T-helper 22 cell (primary cell): Measurements from ENCODE around the gene CCDC9B.

Experiments
- DNase-seq: peaks from one replicate; pipeline ENCODE4 v3.0.0-alpha.2; 2020; ENCODE audit warnings: low read depth

The CCDC9B gene

DNA sequence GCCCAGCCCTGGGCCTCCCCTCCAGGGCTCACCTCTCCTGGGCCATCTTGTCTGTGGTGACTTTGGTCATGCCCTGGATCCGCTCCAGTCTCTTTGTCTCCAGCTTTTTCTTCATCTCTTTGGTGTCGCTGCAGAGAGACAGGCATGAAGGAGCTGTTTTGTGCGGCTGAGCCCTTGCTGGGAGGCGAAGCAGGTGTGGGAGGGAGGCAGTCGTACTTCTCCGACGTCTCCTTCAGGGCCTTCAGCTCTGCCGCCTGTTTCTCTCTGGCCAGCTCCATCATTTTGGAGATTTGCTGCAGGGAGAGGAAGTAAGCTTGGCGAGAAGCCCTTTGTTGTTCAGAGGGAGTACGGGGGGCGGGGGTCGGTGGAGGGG is 50.2 kb downstream of the CCDC9B start:
- no peak for DNase-seq

DNA sequence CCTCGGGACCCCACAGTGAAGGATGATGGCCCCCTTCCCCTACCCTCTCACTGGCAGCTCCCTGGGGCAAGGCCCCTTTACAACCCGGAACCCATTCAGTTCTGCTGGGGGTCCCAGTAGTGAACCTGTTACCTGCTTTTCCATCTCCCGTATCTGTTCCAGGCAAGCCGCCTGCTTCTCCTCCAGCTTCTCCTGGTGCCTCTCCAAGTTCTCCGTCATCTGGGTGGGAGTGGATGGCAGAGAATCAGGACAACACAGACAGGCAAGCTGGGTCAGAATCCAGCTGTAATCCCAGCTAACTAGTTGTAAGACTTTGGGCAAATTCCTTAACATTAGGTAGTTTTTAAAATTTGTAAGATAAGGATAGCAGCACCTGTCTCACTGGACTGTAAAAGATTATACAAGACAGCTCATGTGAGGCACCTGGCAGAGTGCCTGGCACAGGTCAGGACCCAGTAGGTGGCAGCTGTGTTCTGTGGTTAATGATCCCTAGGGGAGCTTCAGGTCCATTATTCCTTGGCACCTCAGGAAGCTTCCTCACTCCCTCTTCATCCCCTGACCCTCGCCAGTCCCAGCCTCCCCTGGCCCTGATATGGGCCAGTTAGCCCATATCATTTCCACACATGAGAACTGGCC is 51.5 kb downstream of the CCDC9B start:
- DNase-seq = no peak

DNA sequence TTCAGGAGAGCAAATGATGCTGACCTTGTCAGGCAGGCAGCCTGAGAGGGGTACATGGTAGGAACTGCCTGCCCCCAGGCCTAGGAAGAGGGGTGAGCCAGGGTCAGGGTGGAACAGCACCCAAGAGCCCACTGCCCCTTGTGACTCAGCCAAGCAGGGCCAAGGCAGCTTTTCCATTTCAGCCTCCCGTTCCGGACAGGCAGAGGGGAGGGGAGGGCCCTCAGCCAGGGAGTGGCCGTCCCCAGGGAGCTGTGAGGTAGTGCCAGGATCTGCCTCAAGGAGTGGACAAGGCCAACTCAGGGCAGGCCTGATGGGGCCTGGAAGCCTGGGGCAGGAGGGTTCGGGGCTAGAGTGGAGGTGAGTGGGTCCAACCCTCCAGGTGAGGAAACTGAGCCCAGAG is 52.8 kb downstream of the CCDC9B start:
- no peak for DNase-seq

DNA sequence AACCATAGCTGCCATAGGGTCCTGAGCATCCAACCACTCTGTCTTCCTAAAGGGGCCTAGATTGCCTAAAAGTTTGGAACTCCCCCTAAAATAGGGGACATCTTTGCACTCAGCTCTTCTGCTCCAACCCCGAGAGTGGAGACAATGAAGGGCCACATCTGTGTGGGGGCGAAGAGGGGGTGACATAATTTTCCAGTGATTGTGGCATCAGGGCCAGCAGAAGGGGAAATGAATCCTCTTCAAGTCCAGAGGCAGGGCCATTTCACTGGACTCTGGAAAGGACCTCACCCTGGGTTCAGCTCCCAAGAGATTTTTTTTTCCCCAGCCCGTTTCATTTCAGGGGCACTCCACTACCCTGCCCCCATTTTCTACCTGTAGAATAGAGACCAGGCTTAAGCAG is 53.2 kb downstream of the CCDC9B start:
- no peak for DNase-seq

DNA sequence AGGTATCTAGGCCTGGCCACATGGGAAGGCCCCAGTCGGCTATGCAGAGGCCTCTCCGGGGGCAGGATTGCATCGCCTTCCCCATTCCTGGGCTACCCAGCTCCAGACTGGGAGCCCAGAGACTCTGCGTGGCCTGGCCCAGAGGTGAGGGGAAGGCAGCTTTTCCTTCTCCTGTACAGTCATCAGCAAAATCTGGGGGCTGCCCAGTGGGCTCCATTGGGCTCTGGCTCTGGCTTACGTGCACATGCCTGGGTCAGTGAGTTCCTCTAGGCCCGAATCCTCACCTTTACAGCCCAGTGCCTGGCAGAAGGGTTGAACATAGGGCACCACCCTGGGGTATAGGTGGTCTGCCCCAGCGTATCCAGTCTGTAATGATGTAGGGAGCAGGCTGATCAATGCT is 53.9 kb downstream of the CCDC9B start:
- no peak for DNase-seq

DNA sequence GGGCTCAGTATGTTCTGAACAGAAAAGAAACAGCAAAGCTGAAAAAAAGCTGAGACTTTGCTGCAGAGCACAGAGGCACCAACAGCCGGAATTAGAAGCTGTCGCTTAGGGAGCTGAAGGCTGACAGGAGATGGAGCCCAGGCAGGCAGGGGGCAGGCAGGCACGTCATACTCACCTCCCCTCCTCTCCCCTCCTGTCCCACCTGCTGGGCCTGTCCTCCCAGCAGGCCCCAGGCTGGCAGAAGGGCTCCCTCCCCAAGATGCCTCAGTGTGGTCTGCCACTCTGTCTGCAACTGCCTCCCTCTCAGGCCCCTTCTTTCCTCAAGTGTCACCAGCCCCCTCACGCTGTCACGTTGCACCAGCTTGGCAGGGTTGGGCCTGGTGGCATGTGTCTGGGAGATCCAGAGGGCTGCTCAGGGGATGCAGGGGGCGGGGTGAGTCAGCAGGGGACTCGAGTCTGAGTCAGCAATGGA is 54.6 kb downstream of the CCDC9B start:
- no peak for DNase-seq

DNA sequence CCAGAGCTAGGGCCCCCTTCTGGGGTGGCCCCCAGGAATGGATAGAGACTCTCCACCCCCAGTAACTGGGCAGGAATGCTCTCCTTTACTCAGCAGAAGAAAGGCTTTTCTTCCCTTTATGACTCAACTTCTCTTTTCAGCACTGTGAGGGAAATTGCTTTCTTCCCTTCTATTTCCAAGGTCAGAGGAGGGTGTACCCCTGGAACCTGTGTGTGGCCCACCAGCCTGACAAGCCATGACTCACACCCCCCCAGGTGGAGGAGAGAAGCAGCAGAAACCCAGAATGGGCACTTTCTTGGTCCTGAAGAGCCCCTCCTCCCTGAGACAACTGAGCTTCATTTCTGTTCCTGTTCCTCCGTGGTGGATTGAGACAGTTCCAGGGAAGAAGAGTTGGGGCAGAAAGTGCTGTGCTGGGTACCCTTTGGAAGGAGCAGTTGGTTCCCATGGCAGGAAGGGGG is 55.2 kb downstream of the CCDC9B start:
- no peak for DNase-seq

DNA sequence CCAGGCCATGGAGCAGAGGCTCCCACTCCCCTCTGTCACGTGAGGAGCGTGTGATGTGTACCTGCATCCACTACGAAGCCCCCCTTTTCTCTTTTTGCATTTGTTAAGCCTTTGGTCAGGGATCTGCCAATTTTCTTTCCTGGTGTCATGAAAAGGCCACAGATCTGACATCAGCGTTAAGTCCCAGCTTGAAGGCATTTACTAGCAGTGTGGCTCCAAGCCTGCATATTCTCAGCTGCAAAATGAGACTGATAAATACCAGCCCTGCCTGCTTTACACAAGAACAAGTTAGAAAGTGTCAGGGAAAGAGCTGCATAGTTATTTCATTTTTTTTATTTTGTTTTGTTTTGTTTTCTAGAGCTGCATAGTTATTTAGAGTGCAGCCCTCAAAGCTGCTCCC is 55.6 kb downstream of the CCDC9B start:
- no peak for DNase-seq

DNA sequence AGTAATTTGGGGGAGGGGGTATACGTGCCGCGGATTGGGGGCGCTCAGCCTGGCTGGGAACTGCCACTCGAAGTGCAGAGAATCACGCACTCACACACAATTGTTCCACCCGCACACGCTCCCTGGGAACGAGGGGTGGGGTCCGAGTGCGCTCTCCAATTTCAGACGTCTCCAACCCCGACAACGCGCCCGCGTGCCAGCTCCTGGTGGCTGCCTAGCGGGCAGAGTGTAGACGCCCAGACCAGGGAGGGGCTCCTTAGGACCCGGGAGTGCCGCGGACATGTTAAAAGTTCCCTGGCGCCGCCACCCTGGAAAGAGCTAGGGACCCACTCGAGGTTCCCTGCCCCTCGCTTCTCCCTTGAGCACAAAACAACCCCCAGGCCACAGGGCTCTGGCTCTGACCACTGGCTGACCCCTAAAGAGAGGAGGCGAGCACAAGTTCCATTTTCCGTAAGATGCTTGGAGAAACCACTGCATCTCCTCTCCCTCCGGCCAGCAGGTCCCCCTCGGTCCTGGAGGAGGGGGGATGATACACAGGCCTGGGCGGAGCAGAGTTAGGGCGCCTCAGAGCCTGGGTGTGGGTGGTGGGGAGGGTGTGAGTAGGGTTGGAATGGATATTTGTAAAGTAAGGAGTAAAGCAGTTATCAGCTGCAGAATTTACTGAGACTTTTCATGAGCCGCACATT is 57.0 kb downstream of the CCDC9B start:
- DNase-seq = no peak

DNA sequence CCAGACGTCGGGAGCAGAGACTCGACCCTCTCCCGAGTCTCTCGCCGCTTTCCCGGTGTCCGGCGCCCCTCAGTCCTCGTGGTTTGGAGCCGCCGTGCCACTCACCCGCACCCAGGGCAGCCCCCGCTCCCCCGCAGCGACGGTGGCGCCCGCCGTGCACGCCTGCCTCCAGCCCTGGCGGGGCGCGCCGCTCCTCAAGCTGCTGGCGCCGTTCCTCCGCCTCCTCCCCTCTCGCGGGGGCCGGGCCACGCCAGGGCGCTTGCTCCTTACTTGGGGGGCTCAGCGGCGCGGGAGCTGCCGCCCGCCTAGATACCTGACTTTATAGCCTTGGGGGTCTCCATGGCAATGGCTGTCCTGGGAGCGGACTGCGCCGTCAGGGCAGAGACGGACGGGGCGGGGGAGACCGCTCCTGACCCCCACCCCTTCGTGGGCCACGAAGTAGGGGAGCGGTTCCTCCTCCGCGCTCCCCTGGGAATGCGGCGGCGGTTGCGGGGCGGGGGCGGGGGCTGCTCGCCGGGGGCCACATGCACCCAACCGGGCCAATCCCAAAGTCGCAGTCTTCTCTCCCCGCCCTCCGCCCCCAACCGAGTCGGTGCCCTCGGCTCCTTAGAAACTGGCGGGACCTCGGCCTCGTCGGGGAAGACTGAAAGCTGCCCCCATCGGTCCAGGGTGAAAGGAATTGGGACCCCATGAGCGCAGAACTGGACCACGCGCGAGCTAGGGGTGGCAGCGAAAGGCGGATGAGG is 57.7 kb downstream of the CCDC9B start, which contains the start of gene ANKRD63:
ANKRD63 (minus strand) TSS at position 196 of the 746 bp plus-strand sequence. CDS start 478 bp downstream, outside the sequence.
- no peak for DNase-seq

DNA sequence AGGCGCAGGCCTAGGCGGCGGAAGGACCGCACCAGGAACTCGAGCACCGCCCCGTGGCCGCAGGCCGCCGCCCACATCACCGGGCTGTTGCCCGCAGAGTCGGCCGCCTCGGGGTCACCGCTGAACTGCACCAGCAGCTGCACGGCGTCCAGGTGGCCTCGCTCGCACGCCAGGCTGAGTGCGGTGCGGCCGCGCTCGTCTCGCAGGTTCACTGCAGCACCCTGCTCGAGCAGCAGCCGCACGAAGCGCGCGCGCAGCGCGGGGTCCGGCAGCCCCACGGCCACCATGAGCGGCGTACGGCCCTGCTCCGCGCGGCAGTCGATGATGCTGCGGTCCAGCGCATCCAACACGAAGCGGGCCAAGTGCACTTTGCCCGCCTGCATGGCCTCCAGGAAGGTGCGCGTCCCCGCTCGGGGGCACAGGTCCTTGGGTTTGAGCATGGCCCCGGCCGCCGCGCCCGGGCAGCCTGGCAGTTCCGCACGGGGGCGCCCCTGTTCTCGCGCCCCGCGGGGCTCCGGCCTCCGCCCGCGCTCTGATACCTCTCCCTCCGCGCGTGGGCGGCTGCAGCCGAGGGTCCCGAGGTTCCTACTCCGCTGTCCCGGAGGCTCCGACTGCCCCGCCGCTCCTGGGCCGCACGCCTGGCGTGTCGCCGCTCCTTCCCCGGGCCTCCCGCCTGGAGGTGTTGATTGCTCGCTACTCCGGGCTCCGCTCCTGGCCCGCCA is 58.4 kb downstream of the CCDC9B start:
- DNase-seq = peak; percentile 15

DNA sequence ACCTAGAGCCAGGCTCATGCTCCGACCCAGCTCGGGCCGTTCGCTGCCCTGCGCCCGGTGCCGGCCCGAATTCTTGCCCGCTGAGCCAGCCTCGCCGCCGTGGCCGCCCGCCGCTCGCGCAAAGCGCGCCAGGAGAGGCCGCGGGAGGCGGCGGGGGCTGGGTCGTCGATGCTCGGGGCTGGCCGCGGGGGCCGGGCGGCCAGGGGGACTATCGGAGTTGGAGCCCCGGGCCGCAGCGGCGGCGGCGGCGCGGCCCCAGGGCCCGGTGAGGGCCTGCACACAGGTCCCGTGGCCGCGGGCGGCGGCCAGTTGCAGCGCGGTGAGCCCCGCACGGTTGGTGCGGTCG is 59.0 kb downstream of the CCDC9B start:
- DNase-seq = no peak
